ENCODE measurements around the gene TRIM24.

GRCh38 chr7:138550337-138550736 lies 90.3 kb downstream of the TRIM24 start:
- TF ChIP-seq CTCF (IDR thresholded peaks at IDR 0.05; ENCODE audit: insufficient read depth, low read length) (no peak), POLR2AphosphoS5 (IDR thresholded peaks at IDR 0.05; ENCODE audit: low read depth) (no peak), REST (IDR thresholded peaks at IDR 0.05; ENCODE audit: insufficient replicate concordance, low read depth) (no peak)
